GM19438 (cell line): Measurements from ENCODE around the gene DDX1.
"Not testable (repeated sequence)": the region's sequence is repeated elsewhere in the genome, so short reads cannot be mapped to it uniquely, and the experiment has no call there.

ENCODE experiments used
- ATAC-seq: cut with Tn5 transposase; IDR thresholded peaks from one replicate; pipeline ENCODE4 v1.9.1; 2021; ENCODE audit warnings: low read depth; ENCODE audit not compliant: unreplicated experiment

DDX1 gene

DNA sequence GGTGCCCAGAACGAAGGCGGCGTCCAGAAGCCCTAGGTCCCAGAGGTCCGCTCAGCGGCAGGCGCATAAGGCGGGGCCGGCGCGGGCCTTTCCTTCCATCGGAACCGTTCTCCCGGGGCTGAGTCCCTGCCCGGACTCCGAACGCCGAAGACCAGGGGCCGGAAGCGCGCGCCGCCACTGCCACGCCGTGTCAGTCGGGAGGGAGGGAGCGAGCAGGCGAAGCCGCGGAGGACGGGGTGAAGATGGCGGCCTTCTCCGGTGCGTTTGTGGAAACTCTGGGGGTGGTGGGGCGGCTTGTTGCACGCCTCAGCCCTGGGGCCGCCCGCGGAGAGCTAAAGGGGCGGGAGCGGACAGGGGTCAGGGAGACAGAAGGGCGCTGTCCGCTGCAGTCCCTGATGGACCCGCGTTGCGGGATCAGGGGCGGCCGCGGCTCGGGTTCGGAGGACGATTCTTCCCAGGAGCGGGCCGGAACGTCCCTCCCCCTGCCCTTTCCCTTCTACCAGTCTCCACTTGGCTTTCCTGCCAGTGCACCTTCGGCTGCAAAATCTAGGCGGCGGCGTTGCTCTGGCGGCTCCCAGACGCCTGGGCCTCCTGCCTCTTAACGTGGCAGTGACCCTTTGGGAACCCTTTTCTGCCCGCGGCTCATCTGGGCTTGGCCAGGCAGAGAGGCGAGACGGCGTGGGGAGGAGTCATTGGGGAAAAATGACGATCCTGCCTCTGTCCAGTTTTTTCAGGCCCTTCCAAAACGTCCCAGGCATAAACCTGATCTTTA is at the start of gene DDX1:
Gene DDX1, plus strand, starts transcription at position 177 of the 772 bp plus-strand sequence. Its CDS starts 66 bp downstream, at position 243.
- peak; percentile 91 for ATAC-seq

GRCh38 chr2:15542269-15542668 is 49.4 kb upstream of the DDX1 start:
- ATAC-seq, result not testable (repeated sequence)

GRCh38 chr2:15543053-15543452 is 48.6 kb upstream of the DDX1 start:
- ATAC-seq, result no peak

DNA sequence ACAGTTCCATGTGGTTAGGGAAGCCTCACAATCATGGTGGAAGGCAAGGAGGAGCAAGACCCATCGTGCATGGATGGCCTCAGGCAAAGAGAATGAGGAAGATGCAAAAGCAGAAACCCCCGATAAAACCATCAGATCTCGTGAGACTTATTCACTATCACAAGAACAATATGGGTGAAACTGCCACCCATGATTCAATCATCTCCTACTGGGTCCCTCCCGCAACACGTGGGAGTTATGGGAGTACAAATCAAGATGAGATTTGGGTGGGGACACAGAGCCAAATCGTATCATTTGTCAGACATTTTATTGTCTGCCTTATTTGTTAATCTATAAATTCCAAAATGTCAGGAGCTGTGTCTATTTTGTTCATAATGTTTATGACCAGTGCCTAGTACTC is 48.1 kb upstream of the DDX1 start:
- ATAC-seq, result no peak

- ATAC-seq, result no peak
These were observed 47.4 kb upstream of the DDX1 start for GRCh38 chr2:15544227-15544626.

DNA sequence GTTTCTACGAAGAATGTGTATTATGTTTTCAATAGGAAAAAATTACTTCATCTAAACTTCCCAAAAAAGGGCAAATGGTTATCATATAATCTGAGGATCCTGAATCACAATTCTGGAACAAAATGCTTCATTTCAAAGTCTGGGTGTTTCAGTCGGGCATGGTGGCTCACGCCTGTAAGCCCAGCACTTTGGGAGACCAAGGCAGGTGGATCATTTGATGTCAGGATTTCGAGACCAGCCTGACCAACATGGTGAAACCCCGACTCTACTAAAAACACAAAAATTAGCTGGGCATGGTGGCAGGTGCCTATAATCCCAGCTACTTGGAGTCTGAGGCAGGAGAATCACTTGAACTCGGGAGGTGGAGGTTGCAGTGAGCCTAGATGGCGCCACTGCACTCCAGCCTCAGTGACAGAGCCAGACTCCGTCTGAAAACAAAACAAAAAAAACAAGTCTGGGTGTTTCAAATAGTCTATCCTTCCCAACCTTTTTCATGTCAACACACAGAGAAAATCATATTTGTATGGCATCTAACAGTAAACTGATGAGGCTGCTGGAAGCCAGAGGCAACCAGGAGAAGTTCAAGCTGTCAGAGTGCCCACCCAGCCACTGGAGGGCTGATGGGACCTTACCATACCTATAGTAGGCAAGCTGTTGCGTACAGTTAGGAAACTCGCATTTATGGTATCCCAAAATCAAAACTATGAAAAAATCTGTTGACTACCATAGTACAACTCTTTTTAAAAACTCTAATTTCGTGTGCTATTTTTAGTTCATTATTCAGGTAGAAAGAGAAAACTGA is 45.2 kb upstream of the DDX1 start:
- no peak for ATAC-seq

DNA sequence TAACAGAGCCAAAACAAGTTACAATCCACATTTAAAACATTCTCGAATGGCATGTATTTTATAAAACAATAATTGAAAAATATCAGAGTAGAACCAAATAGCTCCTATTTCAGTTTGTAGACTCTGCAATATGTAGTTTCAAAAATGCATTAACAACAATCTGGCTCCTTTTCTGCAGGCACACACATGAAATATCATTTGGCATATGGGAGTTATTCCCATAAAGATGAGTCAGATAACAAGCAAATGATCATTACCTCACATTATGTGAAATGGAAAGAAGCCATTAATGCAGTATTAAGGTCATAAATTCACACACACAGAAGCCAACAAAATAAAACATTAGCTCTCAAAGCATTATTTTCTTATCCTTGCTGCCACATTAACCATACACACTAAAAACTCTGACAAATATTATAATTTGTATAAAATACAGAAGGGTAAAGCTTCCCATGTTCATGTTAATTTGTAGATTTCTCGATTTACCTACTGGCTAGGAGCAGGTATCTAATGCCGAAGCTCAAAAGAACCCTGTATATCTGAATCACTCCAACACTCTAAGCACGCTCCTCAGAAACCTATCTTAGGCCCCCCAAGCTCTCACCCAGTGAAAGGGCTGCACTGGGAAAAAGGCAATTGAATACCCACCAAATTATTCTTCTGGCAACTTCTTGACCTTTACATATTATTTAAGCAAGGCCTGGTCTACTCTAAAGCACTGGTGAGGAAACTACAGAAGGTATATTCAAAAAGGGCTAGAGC is 44.4 kb upstream of the DDX1 start:
- ATAC-seq, result no peak

DNA sequence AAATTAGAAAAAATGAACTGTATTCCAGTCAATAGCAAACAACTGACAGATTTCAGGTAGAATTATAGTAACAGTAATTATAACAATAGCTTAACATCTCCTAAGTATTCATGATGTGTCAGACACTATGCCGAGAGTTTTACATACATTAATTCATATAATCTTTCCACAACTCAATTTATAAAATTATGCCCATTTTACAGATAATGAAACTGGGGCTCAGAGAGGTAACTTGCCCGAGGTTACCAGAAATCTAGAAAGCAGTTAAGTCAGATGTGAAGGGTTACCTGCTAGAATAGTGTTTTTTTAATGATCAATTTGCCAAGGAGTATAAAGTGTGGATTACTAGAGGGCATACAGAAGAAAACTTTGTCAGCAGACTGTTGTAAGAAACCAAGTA is 42.7 kb upstream of the DDX1 start:
- ATAC-seq, result no peak

- no peak for ATAC-seq
These were observed 38.1 kb upstream of the DDX1 start for GRCh38 chr2:15553519-15553918.

DNA sequence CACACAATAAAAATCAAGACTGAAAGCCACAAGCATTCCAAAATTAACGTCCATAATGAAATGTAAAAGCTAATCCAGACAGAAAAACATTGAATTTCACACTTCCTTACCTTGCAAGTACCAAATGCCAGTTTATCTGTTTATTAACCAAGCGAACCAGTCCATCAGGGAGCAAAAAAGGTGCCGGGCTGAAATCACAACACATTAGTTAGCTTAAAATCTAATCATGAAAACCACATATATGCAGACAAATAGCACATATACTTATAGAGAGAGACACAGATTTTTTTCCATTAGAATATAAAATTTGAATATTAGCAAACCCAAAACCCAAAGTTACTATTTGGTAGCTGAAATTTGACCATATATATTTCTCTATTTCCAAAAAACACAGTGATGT is 37.7 kb upstream of the DDX1 start:
- no peak for ATAC-seq

- ATAC-seq, result no peak
These were observed 37.0 kb upstream of the DDX1 start for GRCh38 chr2:15554525-15555218.

DNA sequence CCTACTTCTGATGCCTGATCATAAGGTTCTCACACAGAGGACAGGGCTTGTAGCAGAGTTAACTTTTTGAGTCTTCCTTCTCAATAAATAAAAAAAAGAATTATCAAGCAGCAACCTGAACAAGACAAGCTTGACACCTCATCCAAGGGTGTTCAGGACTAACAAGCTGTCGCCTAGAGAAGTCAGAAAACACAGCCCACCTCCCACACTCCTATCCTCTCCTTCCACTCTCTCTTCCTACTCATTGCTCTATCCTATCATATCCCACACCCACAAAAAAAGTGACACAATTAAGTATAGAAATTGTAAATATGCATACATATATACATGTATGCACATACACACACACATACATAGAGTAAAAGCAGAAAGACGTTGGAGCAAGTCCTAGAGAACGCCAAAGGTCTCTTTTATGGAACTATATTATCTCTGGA is 35.9 kb upstream of the DDX1 start:
- no peak for ATAC-seq

DNA sequence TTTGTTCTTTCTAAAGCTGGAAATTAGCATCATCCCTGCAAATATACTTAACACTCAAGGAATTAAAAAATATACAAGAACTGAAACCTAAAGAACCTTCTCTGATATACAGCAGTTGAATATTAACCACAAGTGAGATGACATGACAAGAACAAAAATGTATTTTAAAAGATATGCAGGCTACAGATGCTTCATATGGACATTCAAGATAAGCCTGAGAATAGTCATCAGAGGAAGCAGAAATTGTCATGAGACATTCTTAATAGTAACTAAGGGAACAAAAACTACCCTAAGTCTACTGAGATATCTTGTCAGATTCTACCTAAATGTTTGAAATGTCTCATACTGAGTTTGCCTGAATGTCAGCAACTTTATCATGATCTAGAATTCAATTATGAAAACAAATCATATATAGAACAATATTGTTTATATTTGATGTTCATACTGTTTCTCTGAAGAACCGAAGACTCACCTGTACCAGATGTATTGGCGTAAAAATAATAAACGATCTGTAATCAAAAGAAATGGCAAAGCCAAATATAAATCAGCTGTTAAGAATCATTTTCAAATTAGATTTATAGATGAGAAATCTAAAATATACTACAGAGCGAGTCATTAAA is 35.2 kb upstream of the DDX1 start:
- no peak for ATAC-seq

DNA sequence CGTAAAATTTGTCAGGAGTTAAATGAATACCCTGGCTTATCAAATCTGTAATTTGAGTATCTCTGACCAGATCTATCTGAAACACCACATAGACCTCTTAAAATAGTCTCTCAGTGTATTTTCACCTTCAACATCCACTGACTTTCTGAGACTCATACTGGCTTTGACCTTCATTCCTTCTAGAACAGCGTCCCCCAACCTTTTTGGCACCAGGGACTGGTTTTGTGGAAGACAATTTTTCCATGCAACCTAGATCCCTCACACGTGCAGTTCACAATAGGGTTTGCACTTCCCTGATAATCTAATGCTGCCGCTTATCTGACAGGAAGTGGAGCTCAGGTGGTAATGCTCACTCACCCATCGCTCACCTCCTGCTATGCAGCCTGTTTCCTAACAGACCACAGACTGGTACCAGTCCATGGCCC is 33.8 kb upstream of the DDX1 start:
- no peak for ATAC-seq

GRCh38 chr2:15559379-15560139 is 32.1 kb upstream of the DDX1 start:
- ATAC-seq, result no peak

DNA sequence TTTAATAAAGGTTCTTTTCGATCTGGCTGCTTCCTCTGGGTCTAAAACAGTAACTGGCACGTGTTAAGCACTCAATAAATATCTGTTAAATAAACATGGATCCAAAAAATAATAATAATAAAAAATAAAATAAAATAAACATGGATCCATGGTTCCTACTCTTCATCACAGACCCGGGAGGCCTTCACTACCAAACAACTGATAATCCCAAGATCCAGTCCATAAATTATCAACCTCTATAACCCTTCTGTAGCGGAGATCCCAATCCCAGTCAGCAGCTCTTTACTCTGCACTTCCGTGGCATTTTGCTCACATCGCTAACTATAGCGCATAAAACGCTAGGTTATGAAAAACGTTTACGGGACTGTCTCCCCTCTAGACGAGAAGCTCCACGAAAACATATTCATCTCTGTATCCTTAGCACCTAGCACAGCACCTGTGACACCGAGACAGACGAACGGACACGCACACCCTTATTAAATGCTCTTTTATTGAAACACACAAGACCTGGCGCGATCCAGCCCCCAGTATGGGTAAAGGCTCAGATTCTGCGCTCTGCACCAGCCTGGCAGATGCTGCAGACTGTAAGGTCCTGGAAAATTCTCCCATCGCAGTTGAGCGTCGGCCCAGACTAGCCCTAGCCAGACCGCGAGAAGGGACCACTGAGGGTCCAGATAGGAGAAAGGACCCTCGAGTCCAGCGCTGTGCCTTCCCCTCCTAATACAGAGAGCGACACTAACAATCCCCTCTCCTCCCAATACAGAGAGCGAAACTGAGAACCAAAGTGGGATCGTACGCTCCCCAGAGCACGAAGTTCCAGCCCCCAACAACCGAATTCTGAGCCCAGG is 31.3 kb upstream of the DDX1 start:
- peak; percentile 42 for ATAC-seq

DNA sequence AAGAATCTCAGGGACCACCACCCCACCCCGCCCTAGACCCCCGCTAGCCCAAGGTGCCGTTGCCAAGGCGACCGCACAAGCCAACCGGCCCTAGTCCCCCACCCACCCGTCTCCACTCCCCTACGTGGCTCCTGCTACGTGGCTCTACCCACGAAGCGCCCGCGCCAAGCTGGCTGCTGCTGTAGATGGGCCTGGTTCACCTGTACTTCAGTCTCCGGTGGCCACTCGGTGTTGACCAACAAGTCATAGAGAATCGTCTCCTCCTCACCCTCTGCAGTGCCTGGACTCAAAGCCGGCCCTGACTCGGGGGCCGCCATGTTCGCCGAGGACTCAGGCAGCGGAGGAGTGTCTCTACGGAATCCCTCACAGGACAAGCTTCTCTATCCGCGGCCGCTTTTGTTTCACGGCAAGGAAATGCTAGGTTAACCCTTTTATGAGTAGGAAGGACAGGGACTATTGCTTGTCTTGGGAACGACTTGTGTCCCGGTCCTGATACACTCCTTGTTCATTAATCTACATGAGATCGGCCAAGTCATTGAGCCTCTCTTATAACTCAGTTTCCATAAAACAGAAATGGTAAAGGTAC is 30.6 kb upstream of the DDX1 start, which contains the start of gene NBAS:
Gene NBAS, minus strand, starts transcription at position 347 of the 586 bp plus-strand sequence. Its CDS starts 30 bp downstream, at position 317.
- ATAC-seq, result peak; percentile 84
